HG02938 (cell line): Measurements from ENCODE around the gene CRTC3.

Experiments used
- ATAC-seq: cut with Tn5 transposase; IDR thresholded peaks from one replicate; pipeline ENCODE4 v1.9.1; 2021; ENCODE audit warnings: mild to moderate bottlenecking, moderate library complexity; ENCODE audit not compliant: unreplicated experiment

Gene CRTC3

DNA sequence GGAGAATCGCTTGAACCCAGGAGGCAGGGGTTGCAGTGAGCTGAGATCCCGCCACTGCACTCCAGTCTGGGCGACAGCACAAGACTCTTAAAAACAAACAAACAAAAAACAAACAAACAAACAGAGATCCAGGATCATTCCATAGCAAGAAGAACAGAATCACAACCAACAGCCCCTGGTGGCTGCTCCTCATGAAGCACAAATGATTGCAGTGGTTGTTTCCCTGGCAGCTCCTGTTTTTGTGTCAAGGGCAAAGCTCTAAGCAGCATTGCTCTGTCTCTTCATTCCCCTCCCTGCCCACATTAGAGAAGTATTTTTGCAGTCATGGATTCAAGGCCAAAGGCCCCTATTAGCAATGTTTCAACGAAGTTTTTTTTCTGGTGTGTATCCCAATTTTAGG is 161.6 kb downstream of the CRTC3 start:
- ATAC-seq: no peak

DNA sequence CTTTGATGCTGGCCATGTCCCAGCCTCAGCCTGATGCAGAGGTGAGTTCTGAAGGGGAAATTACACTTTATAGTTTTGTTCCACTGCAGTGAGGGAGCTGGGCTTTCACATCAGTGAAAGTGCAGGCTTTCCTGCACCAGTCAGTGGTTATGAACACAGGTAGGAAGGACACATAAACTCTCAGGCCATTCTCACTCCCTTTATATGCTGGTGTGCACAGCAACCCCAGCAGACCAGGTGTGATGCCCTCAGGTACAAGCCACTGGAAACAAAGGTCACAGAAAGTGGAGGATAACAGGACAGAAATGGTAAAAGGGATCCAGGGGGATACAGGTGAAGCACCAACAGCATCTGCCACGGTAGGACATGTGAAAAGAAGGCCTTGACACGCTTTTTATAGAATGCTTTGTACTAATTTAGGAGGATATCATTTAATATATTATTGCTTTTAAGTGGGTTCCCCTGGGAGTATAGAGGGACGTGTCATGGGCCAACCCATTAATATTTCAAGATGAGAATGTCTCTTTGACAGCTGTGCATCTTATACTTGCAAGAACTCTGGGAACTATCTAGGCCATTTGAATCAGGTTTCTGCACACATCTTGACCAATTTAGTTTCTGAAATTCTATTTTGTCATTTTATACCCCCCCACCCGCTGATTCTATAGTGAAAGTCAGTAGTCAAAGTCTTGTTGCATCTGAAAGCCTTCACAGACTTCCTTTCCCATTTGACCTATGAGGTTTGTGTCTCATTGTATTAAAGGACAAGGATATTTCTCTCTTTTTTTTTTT is 162.5 kb downstream of the CRTC3 start:
- ATAC-seq: peak; percentile 63
